Loucy (cell line): ENCODE data around the gene NSDHL.

Source experiments
- H2AFZ ChIP-seq: fragments of 200-600 bp; sonication (generic); 2 replicates; pipeline ENCODE4 v1.6.0; 2016; ENCODE audit warnings: antibody characterized with exemption, mild to moderate bottlenecking, low read length, moderate library complexity
- H3F3A ChIP-seq: fragments of 200-600 bp; 2 replicates; pipeline ENCODE4 v1.6.0; 2016; ENCODE audit warnings: antibody characterized with exemption, low read depth, mild to moderate bottlenecking
- H3K27me3 ChIP-seq: fragments of 200-600 bp; sonication (generic); 2 replicates; pipeline ENCODE4 v1.6.1; 2014; ENCODE audit warnings: low read length, mild to moderate bottlenecking; ENCODE audit not compliant: insufficient read depth, poor library complexity, severe bottlenecking
- H3K36me3 ChIP-seq: fragments of 200-600 bp; sonication (generic); 2 replicates; pipeline ENCODE4 v1.6.1; 2016; ENCODE audit warnings: low read length; ENCODE audit not compliant: insufficient read depth
- H3K4me1 ChIP-seq: fragments of 200-600 bp; sonication (generic); 2 replicates; pipeline ENCODE4 v1.5.1; 2014; ENCODE audit warnings: low read length, mild to moderate bottlenecking; ENCODE audit not compliant: insufficient read depth, poor library complexity, severe bottlenecking
- H3K4me2 ChIP-seq: fragments of 200-600 bp; sonication (generic); 2 replicates; pipeline ENCODE4 v1.6.0; 2014; ENCODE audit warnings: antibody characterized with exemption, low read length, low read depth, mild to moderate bottlenecking; ENCODE audit not compliant: poor library complexity, severe bottlenecking
- H3K4me3 ChIP-seq: fragments of 200-600 bp; sonication (generic); 2 replicates; pipeline ENCODE4 v1.5.1; 2014; ENCODE audit warnings: low read length, mild to moderate bottlenecking, mixed read lengths; ENCODE audit not compliant: poor library complexity, severe bottlenecking
- H3K79me2 ChIP-seq: fragments of 200-600 bp; sonication (generic); 2 replicates; pipeline ENCODE4 v1.6.1; 2014; ENCODE audit warnings: low read length; ENCODE audit not compliant: insufficient read depth
- H3K9ac ChIP-seq: fragments of 200-600 bp; sonication (generic); 2 replicates; pipeline ENCODE4 v1.6.0; 2014; ENCODE audit warnings: mild to moderate bottlenecking, low read depth, low read length, moderate library complexity; ENCODE audit not compliant: poor library complexity, severe bottlenecking
- H3K9me2 ChIP-seq: fragments of 200-600 bp; sonication (generic); replicated peaks from 2 replicates; pipeline ENCODE4 v1.6.1; 2016; ENCODE audit warnings: low read depth, low read length, mixed read lengths
- H3K9me3 ChIP-seq: fragments of 200-600 bp; sonication (generic); 2 replicates; pipeline ENCODE4 v1.6.1; 2014; ENCODE audit warnings: mild to moderate bottlenecking, antibody characterized with exemption, low read length, low read depth; ENCODE audit not compliant: insufficient read depth
- H4K20me1 ChIP-seq: fragments of 200-600 bp; sonication (generic); 2 replicates; pipeline ENCODE4 v1.6.0; 2014; ENCODE audit warnings: antibody characterized with exemption, low read length, mild to moderate bottlenecking; ENCODE audit not compliant: insufficient read depth, poor library complexity, severe bottlenecking
- CTCF ChIP-seq: fragments of 200-600 bp; sonication (generic); conservative IDR thresholded peaks from 2 replicates; pipeline ENCODE4 v1.5.1; 2014; ENCODE audit warnings: mild to moderate bottlenecking, antibody characterized with exemption, low read length
- EZH2phosphoT487 ChIP-seq: fragments of 200-600 bp; IDR thresholded peaks from 2 replicates; pipeline ENCODE4 v1.6.1; 2018; ENCODE audit warnings: antibody characterized with exemption, mild to moderate bottlenecking, moderate library complexity, borderline replicate concordance

NSDHL gene

GRCh38 chrX:152892999-152893891, 62.4 kb downstream of the NSDHL start:
- Histone ChIP-seq H3K4me1 (no peaks in the 10 kb centered on the region), H3K36me3 (no peaks in the 10 kb centered on the region), H3K9ac (no peak overlapping the region), H3K79me2 (no peaks in the 10 kb centered on the region), H3K4me3 (no peak overlapping the region), H3K4me2 (no peak overlapping the region), H3F3A (no peaks in the 10 kb centered on the region), H2AFZ (no peak overlapping the region), H4K20me1 (no peaks in the 10 kb centered on the region), H3K9me3 (no peaks in the 10 kb centered on the region), H3K27me3 (no peaks in the 10 kb centered on the region), H3K9me2 (no peaks in the 10 kb centered on the region)
- TF ChIP-seq EZH2phosphoT487, result no peak
- TF ChIP-seq CTCF, result no peak

- H3K4me1 ChIP-seq, result no peaks in the 10 kb centered on the region
- no peak overlapping the region for H3K4me3 ChIP-seq
- no peak overlapping the region for H2AFZ ChIP-seq
- H3K79me2 ChIP-seq, result no peaks in the 10 kb centered on the region
- H3K9ac ChIP-seq, result no peak overlapping the region
- no peaks in the 10 kb centered on the region for H3K27me3 ChIP-seq
- no peaks in the 10 kb centered on the region for H4K20me1 ChIP-seq
- H3F3A ChIP-seq, result no peaks in the 10 kb centered on the region
- TF ChIP-seq EZH2phosphoT487 (no peak), CTCF (no peak)
- H3K9me2 ChIP-seq, result no peaks in the 10 kb centered on the region
- no peaks in the 10 kb centered on the region for H3K36me3 ChIP-seq
- H3K9me3 ChIP-seq, result no peaks in the 10 kb centered on the region
- no peak overlapping the region for H3K4me2 ChIP-seq
Observed at GRCh38 chrX:152893980-152894610, 63.2 kb downstream of the NSDHL start.

- H3K9me2 ChIP-seq, result no peaks in the 10 kb centered on the region
- no peaks in the 10 kb centered on the region for H3K27me3 ChIP-seq
- H3K9ac ChIP-seq, result no peak overlapping the region
- no peaks in the 10 kb centered on the region for H3K36me3 ChIP-seq
- H3K9me3 ChIP-seq, result no peaks in the 10 kb centered on the region
- H3K79me2 ChIP-seq, result no peaks in the 10 kb centered on the region
- no peaks in the 10 kb centered on the region for H3K4me1 ChIP-seq
- no peaks in the 10 kb centered on the region for H3F3A ChIP-seq
- H2AFZ ChIP-seq, result no peak overlapping the region
- H4K20me1 ChIP-seq, result no peaks in the 10 kb centered on the region
- no peak overlapping the region for H3K4me2 ChIP-seq
- no peak for TF ChIP-seq EZH2phosphoT487
- no peak for TF ChIP-seq CTCF
- H3K4me3 ChIP-seq, result no peak overlapping the region
Observed at GRCh38 chrX:152895121-152895520, 64.3 kb downstream of the NSDHL start.
